ENCODE results near the gene FMNL1. TPM values are rescaled to one million over a fixed set of nuclear protein-coding genes. Genes with fewer than 3 reads are reported as not detected.

Gene FMNL1
- total and polyA plus RNA-seq, 8 donors = 4.5 to 34.5 (median 10.0) TPM

DNA sequence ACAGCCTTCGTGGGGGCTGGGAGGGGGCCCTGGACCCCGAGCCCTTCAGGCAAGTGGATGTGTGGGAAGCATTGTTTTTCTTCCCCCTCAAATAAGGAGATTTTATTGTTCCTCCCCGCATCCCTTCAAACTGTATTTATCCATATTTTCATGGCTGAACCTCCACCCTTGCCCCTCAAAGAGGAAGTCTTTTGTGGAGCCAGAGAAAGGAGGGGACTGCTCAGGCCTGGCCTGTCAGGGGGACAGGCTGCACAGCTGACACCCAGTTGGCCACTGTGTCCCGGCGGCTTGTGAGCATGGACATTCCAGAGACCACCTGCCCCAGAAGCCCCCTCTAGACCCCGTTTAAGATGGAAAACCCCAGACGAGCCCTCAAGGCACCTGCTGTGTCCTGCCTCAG, 44.1 kb upstream of the FMNL1 start:
- H3K27ac ChIP-seq = no peak overlapping the region
- H3K27me3 ChIP-seq = no peaks in the 10 kb centered on the region
- no peak overlapping the region for H3K4me3 ChIP-seq
- no peak for DNase-seq
- WGBS, 5 donors = 87 to 96% (median 89%) methylated on average over 5 to 7 of the region's 7 CpGs
- no peak for TF ChIP-seq EP300 (IDR thresholded peaks at IDR 0.05)
- no peak for TF ChIP-seq POLR2A (IDR thresholded peaks at IDR 0.05)
- TF ChIP-seq POLR2AphosphoS5 (IDR thresholded peaks at IDR 0.05) = no peak
- no peak for TF ChIP-seq CTCF (IDR thresholded peaks at IDR 0.05)
- H3K4me1 ChIP-seq = peaks cover 12 to 27% (median 16%) of the 10 kb centered on the region in 4 donors
- no peaks in the 10 kb centered on the region for H3K9me3 ChIP-seq
- no peaks in the 10 kb centered on the region for H3K36me3 ChIP-seq
- intact Hi-C loops (cut with DNase I; ENCODE audit: low total_unique reads) = no loop called here

GRCh38 chr17:45184144-45184543, 37.5 kb upstream of the FMNL1 start:
- no peaks in the 10 kb centered on the region for H3K4me1 ChIP-seq
- WGBS, 5 donors = 90 to 97% (median 92%) methylated on average over 5 of the region's 5 CpGs
- H3K36me3 ChIP-seq = no peaks in the 10 kb centered on the region
- TF ChIP-seq EP300 (IDR thresholded peaks at IDR 0.05) (no peak), CTCF (IDR thresholded peaks at IDR 0.05) (no peak), POLR2AphosphoS5 (IDR thresholded peaks at IDR 0.05) (no peak), POLR2A (IDR thresholded peaks at IDR 0.05) (no peak)
- H3K27ac ChIP-seq = no peak overlapping the region
- intact Hi-C loops (cut with DNase I; ENCODE audit: low total_unique reads) = no loop called here
- H3K4me3 ChIP-seq = no peak overlapping the region
- H3K9me3 ChIP-seq = no peaks in the 10 kb centered on the region
- DNase-seq = no peak
- H3K27me3 ChIP-seq = no peaks in the 10 kb centered on the region

DNA sequence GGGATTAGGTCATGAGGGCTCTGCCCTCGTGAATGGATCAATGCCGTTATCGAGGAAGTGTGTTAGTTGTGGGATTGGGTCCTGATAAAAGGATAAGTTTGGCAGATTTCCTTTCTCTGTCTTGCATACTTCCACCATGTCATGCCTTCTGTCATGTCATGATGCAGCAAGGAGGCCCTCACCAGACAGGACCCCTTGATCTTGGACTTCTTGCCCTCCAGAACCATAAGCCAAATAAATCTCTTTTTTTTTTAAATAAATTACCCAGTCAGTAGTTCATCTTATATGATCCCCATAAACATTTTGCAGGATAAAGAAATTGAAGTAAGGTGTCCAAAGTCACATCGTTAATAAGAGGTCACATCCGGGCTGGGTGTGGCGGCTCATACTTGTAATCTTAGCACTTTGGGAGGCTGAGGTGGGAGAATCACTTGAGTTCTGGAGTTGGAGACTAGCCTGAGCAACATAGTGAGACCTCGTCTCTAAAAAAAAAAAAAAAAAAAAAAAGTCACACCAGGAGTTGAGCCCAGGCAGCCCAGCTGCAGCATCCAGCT, 34.8 kb upstream of the FMNL1 start:
- Histone ChIP-seq H3K4me3 (no peak overlapping the region), H3K27me3 (no peaks in the 10 kb centered on the region), H3K4me1 (no peaks in the 10 kb centered on the region), H3K9me3 (no peaks in the 10 kb centered on the region), H3K36me3 (no peaks in the 10 kb centered on the region), H3K27ac (no peak overlapping the region)
- WGBS, 5 donors = 62 to 67% (median 66%) methylated on average over 7 of the region's 7 CpGs
- no peak for DNase-seq
- TF ChIP-seq CTCF (IDR thresholded peaks at IDR 0.05) = no peak
- no peak for TF ChIP-seq POLR2A (IDR thresholded peaks at IDR 0.05)
- no peak for TF ChIP-seq POLR2AphosphoS5 (IDR thresholded peaks at IDR 0.05)
- no peak for TF ChIP-seq EP300 (IDR thresholded peaks at IDR 0.05)
- intact Hi-C loops (cut with DNase I; ENCODE audit: low total_unique reads) = no loop called here

DNA sequence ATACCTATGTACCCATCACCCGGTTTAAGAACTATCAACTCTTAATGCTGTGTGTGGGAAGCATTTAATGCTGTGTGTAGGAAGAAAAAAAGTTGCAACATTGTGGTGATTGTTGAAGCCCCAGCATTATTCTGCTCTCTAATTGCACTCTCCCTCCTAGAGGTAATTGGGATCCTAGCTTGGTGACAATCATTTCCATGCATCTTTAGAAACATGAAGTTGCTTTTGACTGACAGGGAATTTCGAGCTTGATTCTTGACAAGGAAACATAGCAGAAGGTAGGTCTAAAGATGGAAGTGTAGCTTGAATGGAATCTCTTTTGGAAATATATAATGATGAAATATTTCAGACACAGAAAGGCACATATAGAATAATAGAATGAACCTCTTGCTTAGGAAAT, 32.7 kb upstream of the FMNL1 start:
- H3K27me3 ChIP-seq = no peaks in the 10 kb centered on the region
- intact Hi-C loops (cut with DNase I; ENCODE audit: low total_unique reads) = no loop called here
- no peaks in the 10 kb centered on the region for H3K9me3 ChIP-seq
- H3K27ac ChIP-seq = no peak overlapping the region
- H3K36me3 ChIP-seq = no peaks in the 10 kb centered on the region
- WGBS, 5 donors = 69 to 88% (median 79%) methylated on average over 2 of the region's 2 CpGs
- DNase-seq = no peak
- TF ChIP-seq POLR2A (IDR thresholded peaks at IDR 0.05) = no peak
- TF ChIP-seq CTCF (IDR thresholded peaks at IDR 0.05) = no peak
- no peak overlapping the region for H3K4me3 ChIP-seq
- H3K4me1 ChIP-seq = no peaks in the 10 kb centered on the region

Measured in stomach (tissue), 9 donors.